Body of pancreas (tissue), 4 donors: ENCODE measurements around the gene WBP2NL. TPM values are rescaled to one million over a fixed set of nuclear protein-coding genes. Genes with fewer than 3 reads are reported as not detected.

Experiments used
- ATAC-seq: fragments of 150-250 bp; one replicate; pipeline ENCODE4 v1.9.1; 2016
- DNase-seq, 4 donors: peaks; one replicate each; pipeline ENCODE4 v3.0.0-alpha.2; 2019
- H3K27ac ChIP-seq, 4 donors: fragments of 200-600 bp; sonication (generic); 1 replicate in 3 of 4; 2 replicates in 1 of 4; pipeline versions ENCODE4 v1.5.1 to v1.6.1; 2016 to 2019; ENCODE audit warnings: mild to moderate bottlenecking in 1 of 4, mixed read lengths in 1 of 4, moderate library complexity in 1 of 4
- H3K27me3 ChIP-seq, 2 donors: fragments of 200-600 bp; sonication (generic); one replicate each; pipeline ENCODE4 v1.6.0; 2016; ENCODE audit warnings: mild to moderate bottlenecking in 1 of 2
- H3K36me3 ChIP-seq, 2 donors: fragments of 200-600 bp; sonication (generic); replicated peaks in 1 of 2; 2 replicates each; pipeline ENCODE4 v1.5.1; 2016; ENCODE audit warnings: low read depth in 2 of 2; ENCODE audit not compliant: insufficient read depth in 1 of 2
- H3K4me1 ChIP-seq: fragments of 200-600 bp; sonication (generic); one replicate; pipeline ENCODE4 v1.6.0; 2016
- H3K4me3 ChIP-seq, 2 donors: fragments of 200-600 bp; sonication (generic); 1 replicate in 1 of 2; 2 replicates in 1 of 2; pipeline ENCODE4 v1.5.1; 2016 to 2019
- H3K9me3 ChIP-seq, 3 donors: fragments of 200-600 bp; sonication (generic); 1 replicate in 2 of 3; 2 replicates in 1 of 3; pipeline ENCODE4 v1.5.1; 2016
- CTCF ChIP-seq, 7 experiments: fragments of 450-650 bp in 4 of 7; fragments of 200-600 bp in 3 of 7; sonication (generic) in 3 of 7; IDR thresholded peaks; one replicate each; pipeline ENCODE4 v1.5.1; 2016 to 2019; ENCODE audit warnings: antibody characterized with exemption in 7 of 7
- POLR2A ChIP-seq, 3 donors: fragments of 450-650 bp; IDR thresholded peaks; one replicate each; pipeline ENCODE4 v1.6.1; 2016; ENCODE audit warnings: antibody characterized with exemption in 3 of 3, mild to moderate bottlenecking in 2 of 3
- WGBS, 2 donors: methylation state at CpG; one replicate each; pipeline ENCODE4 v1.1.5; 2017; 5-methylcytosine and 5-hydroxymethylcytosine counted together
- intact Hi-C: fragments of 100-400 bp; cut with DNase I; formaldehyde crosslinking; loops from one replicate; pipeline ENCODE4 v1.15.1; 2023
- total RNA-seq, 2 donors: library from RNA; depleted of rRNA; stranded (reverse); fragments of >200 nt; gene quantifications; one replicate each; pipeline ENCODE4 v1.1.0, GENCODE V29; 2016

WBP2NL gene
- total RNA-seq, 2 donors from 2014 or later, result 5.2 to 11.2 TPM

- Histone ChIP-seq H3K36me3 (no peaks in the 10 kb centered on the region), H3K4me1 (no peaks in the 10 kb centered on the region), H3K9me3 (no peaks in the 10 kb centered on the region), H3K27me3 (no peaks in the 10 kb centered on the region), H3K27ac (no peak overlapping the region), H3K4me3 (no peak overlapping the region)
- peak; percentile 47 for ATAC-seq
- TF ChIP-seq CTCF (IDR thresholded peaks at IDR 0.05) (peak in 6 of 7 experiments; percentile 6 to 41 (median 28)), POLR2A (IDR thresholded peaks at IDR 0.05) (no peak)
- intact Hi-C loops, result no loop called here
- peak in 3 of 4 donors; percentile 32 to 53 (median 43) for DNase-seq
- WGBS, 2 donors, result 45 to 52% methylated on average over 8 of the region's 8 CpGs
Measured at GRCh38 chr22:41966607-41967240, 31.9 kb upstream of the WBP2NL start.

GRCh38 chr22:41968601-41969000 is 30.0 kb upstream of the WBP2NL start:
- H3K27me3 ChIP-seq, result no peaks in the 10 kb centered on the region
- DNase-seq (no peak), ATAC-seq (no peak)
- TF ChIP-seq POLR2A (IDR thresholded peaks at IDR 0.05), result no peak
- no peaks in the 10 kb centered on the region for H3K36me3 ChIP-seq
- no peak overlapping the region for H3K4me3 ChIP-seq
- intact Hi-C loops, result no loop called here
- WGBS, 2 donors, result 43 to 66% methylated on average over 6 to 9 of the region's 9 CpGs
- H3K4me1 ChIP-seq, result no peaks in the 10 kb centered on the region
- no peak overlapping the region for H3K27ac ChIP-seq
- no peaks in the 10 kb centered on the region for H3K9me3 ChIP-seq

GRCh38 chr22:41969110-41969646 is 29.4 kb upstream of the WBP2NL start, which contains the start of gene SEPTIN3:
Gene SEPTIN3 (plus strand): TSS chr22:41969443. CDS start chr22:41971493, 2,050 bp downstream.
- WGBS, 2 donors, result 67 to 85% methylated on average over 4 to 8 of the region's 8 CpGs
- Histone ChIP-seq H3K4me1 (no peaks in the 10 kb centered on the region), H3K27ac (no peak within 1 kb of the TSS), H3K9me3 (no peaks in the 10 kb centered on the region), H3K4me3 (no peak within 1 kb of the TSS), H3K36me3 (no peaks in the 10 kb centered on the region), H3K27me3 (no peaks in the 10 kb centered on the region)
- TF ChIP-seq POLR2A (IDR thresholded peaks at IDR 0.05) (no peak), CTCF (IDR thresholded peaks at IDR 0.05) (no peak)
- ATAC-seq, result no peak
- DNase-seq, result no peak
- intact Hi-C loops, result no loop called here

GRCh38 chr22:41970601-41971000 is 28.0 kb upstream of the WBP2NL start:
- 75 to 83% methylated on average over 2 of the region's 2 CpGs for WGBS, 2 donors
- intact Hi-C loops, result no loop called here
- DNase-seq (no peak), ATAC-seq (no peak)
- H3K4me1 ChIP-seq, result no peaks in the 10 kb centered on the region
- H3K4me3 ChIP-seq, result no peak overlapping the region
- TF ChIP-seq CTCF (IDR thresholded peaks at IDR 0.05), result no peak
- TF ChIP-seq POLR2A (IDR thresholded peaks at IDR 0.05), result no peak
- H3K27me3 ChIP-seq, result no peaks in the 10 kb centered on the region
- H3K36me3 ChIP-seq, result no peaks in the 10 kb centered on the region
- H3K9me3 ChIP-seq, result no peaks in the 10 kb centered on the region
- no peak overlapping the region for H3K27ac ChIP-seq

GRCh38 chr22:41971431-41971830 is 27.2 kb upstream of the WBP2NL start:
- Histone ChIP-seq H3K4me3 (no peak overlapping the region), H3K9me3 (no peaks in the 10 kb centered on the region), H3K27ac (no peak overlapping the region), H3K4me1 (peaks cover 5% of the 10 kb centered on the region), H3K36me3 (no peaks in the 10 kb centered on the region), H3K27me3 (no peaks in the 10 kb centered on the region)
- 65 to 72% methylated on average over 8 to 11 of the region's 11 CpGs for WGBS, 2 donors
- intact Hi-C loops, result no loop called here
- no peak for DNase-seq
- TF ChIP-seq CTCF (IDR thresholded peaks at IDR 0.05), result no peak
- TF ChIP-seq POLR2A (IDR thresholded peaks at IDR 0.05), result no peak
- ATAC-seq, result no peak
